OCI-LY1 (cell line): ENCODE data around the gene SMLR1.

Experiments used
- EZH2 ChIP-seq: fragments of 200-600 bp; sonication (generic), shearing (Covaris generic); IDR thresholded peaks from 2 replicates; pipeline ENCODE4 v1.8.0; 2017; ENCODE audit warnings: borderline replicate concordance, mixed run types, mild to moderate bottlenecking, antibody characterized with exemption, low read length, moderate library complexity, mixed read lengths
- TF ChIP-seq, protein P1 (sequence below): fragments of 200-600 bp; sonication (generic), shearing (Covaris generic); IDR thresholded peaks from 2 replicates; pipeline ENCODE4 v1.5.1; 2017; ENCODE audit warnings: mild to moderate bottlenecking, antibody characterized with exemption, low read length, moderate library complexity, mixed read lengths

DNA sequence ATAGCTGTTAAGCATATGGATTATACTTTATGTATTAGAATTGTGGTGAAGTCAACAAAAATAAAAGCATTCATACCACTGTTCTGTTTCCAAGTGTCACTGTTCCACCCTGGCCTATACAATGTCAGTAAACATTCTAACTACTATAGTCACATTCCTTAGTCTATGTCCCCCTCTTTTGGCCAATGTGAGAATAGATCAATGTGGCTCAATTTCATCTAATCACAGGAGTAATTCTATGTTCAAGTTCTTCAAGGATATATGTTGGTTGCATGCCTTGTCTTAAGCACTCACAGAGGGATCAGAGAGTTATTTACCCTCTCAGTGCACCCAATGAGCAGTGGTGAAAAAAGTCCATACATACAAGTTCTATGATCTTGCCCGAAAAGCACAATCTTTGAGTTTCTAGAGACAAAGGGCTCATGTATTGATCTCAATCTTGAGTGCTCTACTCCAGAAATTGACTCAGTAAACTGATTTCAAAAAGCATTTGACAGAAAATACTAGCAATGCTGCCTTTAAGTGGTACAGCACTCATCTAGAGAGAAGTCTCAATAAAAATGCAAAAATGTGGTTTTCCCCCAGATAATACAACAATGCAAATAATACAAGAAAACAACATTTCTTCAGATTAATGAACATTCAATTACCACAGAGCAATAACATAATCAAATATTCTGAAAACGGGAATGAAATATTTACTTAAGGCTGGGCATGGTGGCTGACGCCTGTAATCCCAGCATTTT, 16.5 kb downstream of the SMLR1 start:
- TF ChIP-seq, protein P1, sequence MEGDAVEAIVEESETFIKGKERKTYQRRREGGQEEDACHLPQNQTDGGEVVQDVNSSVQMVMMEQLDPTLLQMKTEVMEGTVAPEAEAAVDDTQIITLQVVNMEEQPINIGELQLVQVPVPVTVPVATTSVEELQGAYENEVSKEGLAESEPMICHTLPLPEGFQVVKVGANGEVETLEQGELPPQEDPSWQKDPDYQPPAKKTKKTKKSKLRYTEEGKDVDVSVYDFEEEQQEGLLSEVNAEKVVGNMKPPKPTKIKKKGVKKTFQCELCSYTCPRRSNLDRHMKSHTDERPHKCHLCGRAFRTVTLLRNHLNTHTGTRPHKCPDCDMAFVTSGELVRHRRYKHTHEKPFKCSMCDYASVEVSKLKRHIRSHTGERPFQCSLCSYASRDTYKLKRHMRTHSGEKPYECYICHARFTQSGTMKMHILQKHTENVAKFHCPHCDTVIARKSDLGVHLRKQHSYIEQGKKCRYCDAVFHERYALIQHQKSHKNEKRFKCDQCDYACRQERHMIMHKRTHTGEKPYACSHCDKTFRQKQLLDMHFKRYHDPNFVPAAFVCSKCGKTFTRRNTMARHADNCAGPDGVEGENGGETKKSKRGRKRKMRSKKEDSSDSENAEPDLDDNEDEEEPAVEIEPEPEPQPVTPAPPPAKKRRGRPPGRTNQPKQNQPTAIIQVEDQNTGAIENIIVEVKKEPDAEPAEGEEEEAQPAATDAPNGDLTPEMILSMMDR = peak; percentile 63; the same call in 1 of the 2 replicates
- TF ChIP-seq EZH2 = no peak
